ENCODE results near the gene GYG2.
A peak's percentile ranks its signal among the peaks of the same experiment; 100 is the strongest.
"Not testable (repeated sequence)": the region's sequence is repeated elsewhere in the genome, so short reads cannot be mapped to it uniquely, and the experiment has no call there.

Gene GYG2

GRCh38 chrX:2828344-2828958 lies at the start of gene GYG2:
GYG2 (plus strand) TSS chrX:2828930; CDS start chrX:2830189, 1,259 bp downstream.
- no peak for DNase-seq

GRCh38 chrX:2780472-2781225 lies 48.1 kb upstream of the GYG2 start:
- DNase-seq: not testable (repeated sequence)

GRCh38 chrX:2781226-2781571 lies 47.5 kb upstream of the GYG2 start:
- DNase-seq: no peak

- no peak for DNase-seq
Observed at GRCh38 chrX:2781698-2782097, 47.0 kb upstream of the GYG2 start.

GRCh38 chrX:2782171-2782570 lies 46.6 kb upstream of the GYG2 start:
- DNase-seq: no peak

- DNase-seq: no peak
Observed at GRCh38 chrX:2782778-2783177, 46.0 kb upstream of the GYG2 start.

GRCh38 chrX:2784026-2784425 lies 44.7 kb upstream of the GYG2 start:
- DNase-seq: no peak

- no peak for DNase-seq
Observed at GRCh38 chrX:2785538-2785937, 43.2 kb upstream of the GYG2 start.

GRCh38 chrX:2788980-2789379 lies 39.8 kb upstream of the GYG2 start:
- no peak for DNase-seq

GRCh38 chrX:2789569-2789968 lies 39.2 kb upstream of the GYG2 start:
- DNase-seq: no peak

- no peak for DNase-seq
Observed at GRCh38 chrX:2793752-2794151, 35.0 kb upstream of the GYG2 start.

GRCh38 chrX:2794336-2794735 lies 34.4 kb upstream of the GYG2 start:
- no peak for DNase-seq

- not testable (repeated sequence) for DNase-seq
Observed at GRCh38 chrX:2796808-2797207, 31.9 kb upstream of the GYG2 start.

- no peak for DNase-seq
Observed at GRCh38 chrX:2799369-2799768, 29.4 kb upstream of the GYG2 start.

GRCh38 chrX:2799980-2800379 lies 28.8 kb upstream of the GYG2 start:
- not testable (repeated sequence) for DNase-seq

- no peak for DNase-seq
Observed at GRCh38 chrX:2801223-2801622, 27.5 kb upstream of the GYG2 start.

GRCh38 chrX:2802376-2803090 lies 26.2 kb upstream of the GYG2 start:
- not testable (repeated sequence) for DNase-seq

- DNase-seq: not testable (repeated sequence)
Observed at GRCh38 chrX:2803486-2803885, 25.2 kb upstream of the GYG2 start.

- DNase-seq: not testable (repeated sequence)
Observed at GRCh38 chrX:2804106-2804843, 24.5 kb upstream of the GYG2 start.

GRCh38 chrX:2804858-2805257 lies 23.9 kb upstream of the GYG2 start:
- not testable (repeated sequence) for DNase-seq

- no peak for DNase-seq
Observed at GRCh38 chrX:2811271-2811670, 17.5 kb upstream of the GYG2 start.

GRCh38 chrX:2812161-2812907 lies 16.4 kb upstream of the GYG2 start:
- peak; percentile 48 for DNase-seq

GRCh38 chrX:2817036-2817435 lies 11.7 kb upstream of the GYG2 start:
- DNase-seq: no peak
